LoVo (cell line): Measurements from ENCODE around the gene SLC41A3.
A peak's percentile ranks its signal among the peaks of the same experiment; 100 is the strongest.

ENCODE experiments used
- DNase-seq: peaks from one replicate; pipeline ENCODE4 v3.0.0-alpha.2; 2016; ENCODE audit warnings: low spot score

SLC41A3 gene

GRCh38 chr3:126083913-126084767 is at the start of gene SLC41A3:
Gene SLC41A3, minus strand, starts transcription at chr3:126084124. Its CDS starts 15,905 bp downstream, at chr3:126068219.
- DNase-seq, result peak; percentile 84

- no peak for DNase-seq
Measured at GRCh38 chr3:126133606-126134005, 49.7 kb upstream of the SLC41A3 start.

- DNase-seq, result no peak
Measured at GRCh38 chr3:126132751-126133511, 49.0 kb upstream of the SLC41A3 start.

GRCh38 chr3:126131881-126132750 is 48.2 kb upstream of the SLC41A3 start:
- no peak for DNase-seq

- DNase-seq, result no peak
Measured at GRCh38 chr3:126130981-126131745, 47.2 kb upstream of the SLC41A3 start.

GRCh38 chr3:126130081-126130855 is 46.3 kb upstream of the SLC41A3 start:
- no peak for DNase-seq

- no peak for DNase-seq
Measured at GRCh38 chr3:126129398-126129891, 45.5 kb upstream of the SLC41A3 start.

GRCh38 chr3:126128504-126129397 is 44.8 kb upstream of the SLC41A3 start:
- no peak for DNase-seq

GRCh38 chr3:126127904-126128303 is 44.0 kb upstream of the SLC41A3 start:
- DNase-seq, result no peak

- no peak for DNase-seq
Measured at GRCh38 chr3:126127452-126127851, 43.5 kb upstream of the SLC41A3 start.

GRCh38 chr3:126126811-126127431 is 43.0 kb upstream of the SLC41A3 start:
- DNase-seq, result no peak

GRCh38 chr3:126126286-126126685 is 42.4 kb upstream of the SLC41A3 start:
- DNase-seq, result no peak

- no peak for DNase-seq
Measured at GRCh38 chr3:126125781-126126251, 41.9 kb upstream of the SLC41A3 start.

GRCh38 chr3:126125341-126125740 is 41.4 kb upstream of the SLC41A3 start:
- DNase-seq, result no peak

- no peak for DNase-seq
Measured at GRCh38 chr3:126124896-126125295, 41.0 kb upstream of the SLC41A3 start.

- no peak for DNase-seq
Measured at GRCh38 chr3:126124148-126124868, 40.4 kb upstream of the SLC41A3 start.

GRCh38 chr3:126121632-126122031 is 37.7 kb upstream of the SLC41A3 start:
- no peak for DNase-seq

- no peak for DNase-seq
Measured at GRCh38 chr3:126121074-126121473, 37.1 kb upstream of the SLC41A3 start.
